Measurements from ENCODE around the gene CNOT8.

Gene CNOT8

GRCh38 chr5:154836225-154836624, 22.2 kb upstream of the CNOT8 start:
- DNase-seq, result no peak

GRCh38 chr5:154837009-154837901, 21.2 kb upstream of the CNOT8 start:
- no peak for DNase-seq

- DNase-seq, result no peak
These were observed 17.8 kb upstream of the CNOT8 start for GRCh38 chr5:154840435-154841272.

GRCh38 chr5:154841273-154841661, 17.2 kb upstream of the CNOT8 start:
- no peak for DNase-seq

GRCh38 chr5:154842689-154843530, 15.5 kb upstream of the CNOT8 start:
- no peak for DNase-seq

- no peak for DNase-seq
These were observed 13.6 kb upstream of the CNOT8 start for GRCh38 chr5:154844809-154845208.

- no peak for DNase-seq
These were observed 9.1 kb upstream of the CNOT8 start for GRCh38 chr5:154849264-154849785.

GRCh38 chr5:154849791-154850201, 8.6 kb upstream of the CNOT8 start:
- DNase-seq, result no peak

- peak; percentile 37 for DNase-seq
These were observed 8.0 kb upstream of the CNOT8 start, which contains the start of gene FAXDC2 for GRCh38 chr5:154850255-154851062. FAXDC2 (minus strand) TSS chr5:154850603; CDS start chr5:154838178, 12,425 bp downstream.

GRCh38 chr5:154851351-154851750, 7.1 kb upstream of the CNOT8 start:
- no peak for DNase-seq

GRCh38 chr5:154857530-154858296, 714 bp upstream of the CNOT8 start:
- DNase-seq, result peak; percentile 98

GRCh38 chr5:154858972-154859871, 795 bp downstream of the CNOT8 start:
- no peak for DNase-seq

GRCh38 chr5:154860123-154860522, 1.7 kb downstream of the CNOT8 start:
- no peak for DNase-seq

GRCh38 chr5:154860765-154861164, 2.3 kb downstream of the CNOT8 start:
- no peak for DNase-seq

- DNase-seq, result no peak
These were observed 3.5 kb downstream of the CNOT8 start for GRCh38 chr5:154861946-154862345.

- DNase-seq, result no peak
These were observed 4.3 kb downstream of the CNOT8 start for GRCh38 chr5:154862766-154863165.

GRCh38 chr5:154863291-154864080, 5.1 kb downstream of the CNOT8 start:
- DNase-seq, result no peak

GRCh38 chr5:154865466-154866184, 7.2 kb downstream of the CNOT8 start:
- DNase-seq, result no peak

All from GOT3 (cell line).